GM12878 (cell line): ENCODE results near the gene TXNRD1. TPM values are rescaled to one million over a fixed set of nuclear protein-coding genes. Genes with fewer than 3 reads are reported as not detected.
A peak's percentile ranks its signal among the peaks of the same experiment; 100 is the strongest.

Source experiments
- ATAC-seq: fragments of 200-7000 bp; cut with Tn5 transposase; 3 replicates; pipeline ENCODE4 v1.9.1; 2020; ENCODE audit warnings: mild to moderate bottlenecking, moderate library complexity
- BruUV-seq: library from RNA; stranded (reverse); fragments of 400-500 nt; replicated peaks from 2 replicates; lab custom pipeline; 2021; lab: Mats Ljungman, UMichigan
- CTCF ChIA-PET: fragments of 300-600 bp; sonication (Branson Sonifier 250); formaldehyde crosslinking; extraction: SDS; loops from one replicate; lab custom pipeline; 2021; ENCODE audit warnings: inconsistent platforms; lab: Yijun Ruan, JAX
- POLR2A ChIA-PET: fragments of 350-600 bp; formaldehyde crosslinking; extraction: SDS; loops from one replicate; lab custom pipeline; 2021; ENCODE audit warnings: inconsistent platforms; lab: Charles Lee
- RAD21 ChIA-PET: fragments of 300-600 bp; sonication (Branson Sonifier 250); formaldehyde crosslinking; loops from one replicate; lab custom pipeline; 2023; ENCODE audit warnings: antibody characterized with exemption; ENCODE audit not compliant: unreplicated experiment; lab: Charles Lee
- SMC1A ChIA-PET: fragments of 300-600 bp; sonication (Branson Sonifier 250); formaldehyde crosslinking; loops from one replicate; lab custom pipeline; 2023; ENCODE audit not compliant: unreplicated experiment, uncharacterized antibody; lab: Charles Lee
- DNase-seq: peaks from one replicate; pipeline ENCODE4 v3.0.0-alpha.2; 2011; ENCODE audit warnings: low read depth, low spot score
- FAIRE-seq: peaks from 3 replicates; lab custom pipeline; 2011; peaks lifted over from hg19 to GRCh38; lab: Jason Lieb, UNC
- H2AFZ ChIP-seq: 2 replicates; pipeline ENCODE4 v1.6.0; 2011; ENCODE audit warnings: low read depth, low read length, control low read depth; ENCODE audit not compliant: control insufficient read depth
- H3K27ac ChIP-seq: 2 replicates; pipeline ENCODE4 v1.5.1; 2011; ENCODE audit warnings: control low read depth; ENCODE audit not compliant: control insufficient read depth, insufficient read depth
- H3K27me3 ChIP-seq, 2 experiments: replicated peaks in 1 of 2; 2 replicates each; pipeline versions ENCODE4 v1.6.0 to v1.6.1; 2011; ENCODE audit warnings: low read length in 1 of 2; ENCODE audit not compliant: control insufficient read depth in 2 of 2, insufficient read depth in 2 of 2
- H3K36me3 ChIP-seq, 2 experiments: 2 replicates each; pipeline ENCODE4 v1.5.1; 2011; ENCODE audit warnings: low read length in 1 of 2; ENCODE audit not compliant: control insufficient read depth in 2 of 2, insufficient read depth in 2 of 2
- H3K4me1 ChIP-seq: 2 replicates; pipeline ENCODE4 v1.6.1; 2011; ENCODE audit warnings: mild to moderate bottlenecking, low read length, moderate library complexity, mixed read lengths; ENCODE audit not compliant: control insufficient read depth, insufficient read depth
- H3K4me2 ChIP-seq: 2 replicates; pipeline ENCODE4 v1.6.0; 2011; ENCODE audit warnings: control low read depth; ENCODE audit not compliant: control insufficient read depth, insufficient read depth
- H3K4me3 ChIP-seq: fragments of 200-600 bp; sonication (generic); 2 replicates; pipeline ENCODE4 v1.5.1; 2016
- H3K79me2 ChIP-seq: 2 replicates; pipeline ENCODE4 v1.6.0; 2011; ENCODE audit warnings: low read length; ENCODE audit not compliant: control insufficient read depth, insufficient read depth
- H3K9ac ChIP-seq: 2 replicates; pipeline ENCODE4 v1.8.0; 2011; ENCODE audit warnings: low read length, control low read depth, mixed read lengths; ENCODE audit not compliant: control insufficient read depth, insufficient read depth
- H3K9me3 ChIP-seq: replicated peaks from 3 replicates; pipeline ENCODE4 v1.5.1; 2011; ENCODE audit warnings: mild to moderate bottlenecking, low read length; ENCODE audit not compliant: control insufficient read depth, insufficient read depth
- H4K20me1 ChIP-seq: 2 replicates; pipeline ENCODE4 v1.6.0; 2011; ENCODE audit not compliant: control insufficient read depth, insufficient read depth
- ASH2L ChIP-seq: fragments of 300-600, 200-600 bp; sonication (generic); IDR thresholded peaks from 2 replicates; pipeline ENCODE4 v1.6.1; 2017; ENCODE audit warnings: low read depth, mild to moderate bottlenecking, borderline replicate concordance
- CBX3 ChIP-seq: fragments of 200-600 bp; sonication (generic); IDR thresholded peaks from 2 replicates; pipeline ENCODE4 v1.6.1; 2016; ENCODE audit warnings: low read depth, borderline replicate concordance
- DPF2 ChIP-seq: fragments of 450-650 bp; IDR thresholded peaks from 2 replicates; pipeline ENCODE4 v1.6.1; 2017; ENCODE audit warnings: mild to moderate bottlenecking
- FOXM1 ChIP-seq: IDR thresholded peaks from 2 replicates; pipeline ENCODE4 v1.6.1; 2012; ENCODE audit warnings: low read depth, mild to moderate bottlenecking, inconsistent platforms, low read length, moderate library complexity
- IRF4 ChIP-seq: IDR thresholded peaks from 2 replicates; pipeline ENCODE4 v1.6.1; 2011; ENCODE audit warnings: low read depth, low read length
- KLF5 ChIP-seq: fragments of 450-650 bp; IDR thresholded peaks from 2 replicates; pipeline ENCODE4 v1.6.1; 2014; ENCODE audit warnings: mild to moderate bottlenecking; ENCODE audit not compliant: partially characterized antibody
- LARP7 ChIP-seq: fragments of 450-650 bp; IDR thresholded peaks from 2 replicates; pipeline ENCODE4 v1.6.1; 2017; ENCODE audit warnings: mild to moderate bottlenecking
- MYC ChIP-seq: IDR thresholded peaks from 2 replicates; pipeline ENCODE4 v1.6.1; 2011; ENCODE audit warnings: mild to moderate bottlenecking, low read length, moderate library complexity, inconsistent platforms; ENCODE audit not compliant: insufficient read depth, insufficient replicate concordance, insufficient read length, severe bottlenecking
- NR2F1 ChIP-seq: fragments of 450-650 bp; conservative IDR thresholded peaks from 2 replicates; pipeline ENCODE4 v1.6.1; 2017; ENCODE audit warnings: mild to moderate bottlenecking
- TCF12 ChIP-seq: IDR thresholded peaks from 2 replicates; pipeline ENCODE4 v1.6.1; 2011; ENCODE audit warnings: low read depth, mild to moderate bottlenecking, low read length
- ZNF24 ChIP-seq: fragments of 450-650 bp; IDR thresholded peaks from 2 replicates; pipeline ENCODE4 v1.6.1; 2017; ENCODE audit warnings: antibody characterized with exemption, mild to moderate bottlenecking
- ZSCAN29 ChIP-seq: fragments of 450-650 bp; IDR thresholded peaks from 2 replicates; pipeline ENCODE4 v1.6.1; 2017; ENCODE audit warnings: mild to moderate bottlenecking, moderate library complexity
- WGBS: methylation state at CpG from one replicate; pipeline ENCODE4 v1.1.6; 2016; ENCODE audit warnings: low lambda C conversion rate; ENCODE audit not compliant: insufficient replicate concordance, insufficient coverage; ENCODE audit errors: missing lambda C conversion rate; 5-methylcytosine and 5-hydroxymethylcytosine counted together
- in situ Hi-C: fragments of 300-500 bp; cut with MboI; formaldehyde crosslinking; loops from 9 replicates; pipeline ENCODE4 v1.14.3; 2018; ENCODE audit warnings: mixed read lengths
- intact Hi-C: fragments of 100-400 bp; cut with micrococcal nuclease; formaldehyde crosslinking; loops from one replicate; pipeline ENCODE4 v1.14.2; 2022; ENCODE audit not compliant: unreplicated experiment
- polyA plus RNA-seq, 11 experiments: library from polyadenylated mRNA; depleted of rRNA in 4 of 11; unstranded in 6 of 11; stranded (reverse) in 5 of 11; fragments of >200 nt; fragmentation: Nextera tagmentation in 4 of 11; fragmentation: Illumina TruSeq in 1 of 11; extraction: Ambion mirVana in 4 of 11; extraction: Trizol in 1 of 11; gene quantifications; 1 replicate in 1 of 11; 2 replicates in 10 of 11; pipeline versions ENCODE4 v1.2.1 to v1.2.3, GENCODE V29; 2011 to 2016; ENCODE audit warnings: inconsistent platforms in 2 of 11, missing spikeins in 2 of 11, low read depth in 1 of 11
- total RNA-seq, 4 experiments: library from RNA; depleted of rRNA in 3 of 4; stranded (reverse); fragments of >200 nt in 3 of 4; fragmentation: Illumina TruSeq in 1 of 4; extraction: Trizol in 1 of 4; gene quantifications; 2 replicates each; pipeline versions ENCODE4 v1.2.1 to v1.2.3, GENCODE V29; 2013 to 2021
- TF ChIP-seq, protein P1 (sequence below): fragments of 450-650 bp; IDR thresholded peaks from 2 replicates; pipeline ENCODE4 v1.6.1; 2017; ENCODE audit warnings: mild to moderate bottlenecking, moderate library complexity
- TF ChIP-seq, protein P2 (sequence below): fragments of 450-650 bp; formaldehyde crosslinking; IDR thresholded peaks from 2 replicates; pipeline ENCODE4 v1.4.0; 2020; ENCODE audit warnings: mild to moderate bottlenecking, moderate library complexity
- TF ChIP-seq, protein P3 (sequence below): IDR thresholded peaks from 2 replicates; pipeline ENCODE4 v1.6.1; 2011; ENCODE audit warnings: low read depth, low read length, improper control_type of control experiment, borderline replicate concordance

Gene TXNRD1
- total and polyA plus RNA-seq, 10 of the 15 experiments (the other 5 are each of a cell fraction or from before 2014, with no cell fraction given): 52.6 to 84.6 (median 67.8) TPM

DNA sequence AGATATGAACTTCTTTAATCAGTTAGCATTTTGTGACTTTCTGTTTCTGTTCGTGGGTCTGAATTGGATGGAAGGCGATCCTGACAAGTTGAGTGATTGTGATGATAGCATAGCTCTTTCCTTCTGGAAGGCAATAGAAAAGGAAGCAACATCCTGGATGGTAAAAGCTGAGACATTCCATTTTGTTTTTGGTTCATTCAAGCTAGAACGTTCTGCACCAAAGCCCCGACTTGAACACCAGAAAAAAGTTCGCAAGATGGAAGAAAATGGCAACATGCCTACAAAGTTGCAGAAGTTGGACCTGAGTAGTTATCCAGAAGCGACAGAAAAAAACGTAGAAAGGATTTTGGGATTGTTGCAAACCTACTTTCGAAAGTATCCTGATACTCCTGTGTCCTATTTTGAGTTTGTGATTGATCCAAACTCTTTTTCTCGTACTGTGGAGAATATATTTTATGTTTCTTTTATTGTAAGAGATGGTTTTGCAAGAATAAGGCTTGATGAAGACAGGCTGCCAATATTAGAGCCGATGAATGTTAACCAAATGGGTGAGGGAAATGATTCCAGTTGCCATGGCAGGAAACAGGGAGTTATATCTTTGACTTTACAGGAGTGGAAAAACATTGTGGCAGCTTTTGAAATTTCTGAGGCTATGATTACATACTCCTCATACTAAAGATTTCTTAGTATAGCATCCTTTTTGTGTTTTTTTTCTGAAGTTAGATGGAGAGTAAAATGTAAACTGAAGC, 88.9 kb downstream of the TXNRD1 start:
- peak overlapping the region; percentile 69 for H3K4me3 ChIP-seq
- ChIA-PET SMC1A (interaction anchor here (0.6 to 4.3 kb wide), 5 partner anchors 9 to 54 kb away, joined by 3 to 33 read pairs (median 5); no protein-coding TSS in a partner anchor), RAD21 (interaction anchor here (3.7 kb wide), 1 partner anchor 17 kb away, joined by 33 read pairs; no protein-coding TSS in a partner anchor), POLR2A (interaction anchor here (1.0 to 3.8 kb wide), 3 partner anchors 12 to 28 kb away, joined by 4 to 42 read pairs (median 8); no protein-coding TSS in a partner anchor), CTCF (interaction anchor here (0.7 to 3.5 kb wide), 4 partner anchors 9 to 331 kb away, joined by 3 to 22 read pairs (median 3); no protein-coding TSS in a partner anchor)
- intact Hi-C loops: no loop called here
- peak overlapping the region; percentile 66 for H3K27ac ChIP-seq
- no peaks in the 10 kb centered on the region for H4K20me1 ChIP-seq
- H3K4me1 ChIP-seq: peaks cover 9% of the 10 kb centered on the region
- no peak overlapping the region for H2AFZ ChIP-seq
- in situ Hi-C loops: no loop called here
- H3K9ac ChIP-seq: peak overlapping the region; percentile 57
- 97% methylated on average over 10 of the region's 10 CpGs for WGBS
- BruUV-seq: no TSS peak
- ATAC-seq (no peak), DNase-seq (no peak), FAIRE-seq (no peak)
- H3K27me3 ChIP-seq: no peaks in the 10 kb centered on the region
- H3K4me2 ChIP-seq: peak overlapping the region; percentile 95
- H3K9me3 ChIP-seq: no peaks in the 10 kb centered on the region; the same call in 2 of the 3 replicates
- H3K36me3 ChIP-seq: 0 out of 4 replicates have a peak, but pooled peaks cover 0 to 8% of the 10 kb centered on the region in 2 experiments
- H3K79me2 ChIP-seq: peaks cover 64% of the 10 kb centered on the region
- TF ChIP-seq, protein P1, sequence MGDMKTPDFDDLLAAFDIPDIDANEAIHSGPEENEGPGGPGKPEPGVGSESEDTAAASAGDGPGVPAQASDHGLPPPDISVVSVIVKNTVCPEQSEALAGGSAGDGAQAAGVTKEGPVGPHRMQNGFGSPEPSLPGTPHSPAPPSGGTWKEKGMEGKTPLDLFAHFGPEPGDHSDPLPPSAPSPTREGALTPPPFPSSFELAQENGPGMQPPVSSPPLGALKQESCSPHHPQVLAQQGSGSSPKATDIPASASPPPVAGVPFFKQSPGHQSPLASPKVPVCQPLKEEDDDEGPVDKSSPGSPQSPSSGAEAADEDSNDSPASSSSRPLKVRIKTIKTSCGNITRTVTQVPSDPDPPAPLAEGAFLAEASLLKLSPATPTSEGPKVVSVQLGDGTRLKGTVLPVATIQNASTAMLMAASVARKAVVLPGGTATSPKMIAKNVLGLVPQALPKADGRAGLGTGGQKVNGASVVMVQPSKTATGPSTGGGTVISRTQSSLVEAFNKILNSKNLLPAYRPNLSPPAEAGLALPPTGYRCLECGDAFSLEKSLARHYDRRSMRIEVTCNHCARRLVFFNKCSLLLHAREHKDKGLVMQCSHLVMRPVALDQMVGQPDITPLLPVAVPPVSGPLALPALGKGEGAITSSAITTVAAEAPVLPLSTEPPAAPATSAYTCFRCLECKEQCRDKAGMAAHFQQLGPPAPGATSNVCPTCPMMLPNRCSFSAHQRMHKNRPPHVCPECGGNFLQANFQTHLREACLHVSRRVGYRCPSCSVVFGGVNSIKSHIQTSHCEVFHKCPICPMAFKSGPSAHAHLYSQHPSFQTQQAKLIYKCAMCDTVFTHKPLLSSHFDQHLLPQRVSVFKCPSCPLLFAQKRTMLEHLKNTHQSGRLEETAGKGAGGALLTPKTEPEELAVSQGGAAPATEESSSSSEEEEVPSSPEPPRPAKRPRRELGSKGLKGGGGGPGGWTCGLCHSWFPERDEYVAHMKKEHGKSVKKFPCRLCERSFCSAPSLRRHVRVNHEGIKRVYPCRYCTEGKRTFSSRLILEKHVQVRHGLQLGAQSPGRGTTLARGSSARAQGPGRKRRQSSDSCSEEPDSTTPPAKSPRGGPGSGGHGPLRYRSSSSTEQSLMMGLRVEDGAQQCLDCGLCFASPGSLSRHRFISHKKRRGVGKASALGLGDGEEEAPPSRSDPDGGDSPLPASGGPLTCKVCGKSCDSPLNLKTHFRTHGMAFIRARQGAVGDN: no peak
- no peak for TF ChIP-seq ZNF24
- TF ChIP-seq IRF4: no peak
- TF ChIP-seq DPF2: no peak
- TF ChIP-seq FOXM1: peak; percentile 7; the same call in 1 of the 2 replicates
- no peak for TF ChIP-seq KLF5
- no peak for TF ChIP-seq ASH2L
- TF ChIP-seq LARP7: 0 out of 2 replicates have a peak, but pooled peaks have one; percentile 7
- TF ChIP-seq TCF12: no peak
- no peak for TF ChIP-seq ZSCAN29
- TF ChIP-seq NR2F1: no peak
- no peak for TF ChIP-seq MYC
- no peak for TF ChIP-seq CBX3
- TF ChIP-seq, protein P2, sequence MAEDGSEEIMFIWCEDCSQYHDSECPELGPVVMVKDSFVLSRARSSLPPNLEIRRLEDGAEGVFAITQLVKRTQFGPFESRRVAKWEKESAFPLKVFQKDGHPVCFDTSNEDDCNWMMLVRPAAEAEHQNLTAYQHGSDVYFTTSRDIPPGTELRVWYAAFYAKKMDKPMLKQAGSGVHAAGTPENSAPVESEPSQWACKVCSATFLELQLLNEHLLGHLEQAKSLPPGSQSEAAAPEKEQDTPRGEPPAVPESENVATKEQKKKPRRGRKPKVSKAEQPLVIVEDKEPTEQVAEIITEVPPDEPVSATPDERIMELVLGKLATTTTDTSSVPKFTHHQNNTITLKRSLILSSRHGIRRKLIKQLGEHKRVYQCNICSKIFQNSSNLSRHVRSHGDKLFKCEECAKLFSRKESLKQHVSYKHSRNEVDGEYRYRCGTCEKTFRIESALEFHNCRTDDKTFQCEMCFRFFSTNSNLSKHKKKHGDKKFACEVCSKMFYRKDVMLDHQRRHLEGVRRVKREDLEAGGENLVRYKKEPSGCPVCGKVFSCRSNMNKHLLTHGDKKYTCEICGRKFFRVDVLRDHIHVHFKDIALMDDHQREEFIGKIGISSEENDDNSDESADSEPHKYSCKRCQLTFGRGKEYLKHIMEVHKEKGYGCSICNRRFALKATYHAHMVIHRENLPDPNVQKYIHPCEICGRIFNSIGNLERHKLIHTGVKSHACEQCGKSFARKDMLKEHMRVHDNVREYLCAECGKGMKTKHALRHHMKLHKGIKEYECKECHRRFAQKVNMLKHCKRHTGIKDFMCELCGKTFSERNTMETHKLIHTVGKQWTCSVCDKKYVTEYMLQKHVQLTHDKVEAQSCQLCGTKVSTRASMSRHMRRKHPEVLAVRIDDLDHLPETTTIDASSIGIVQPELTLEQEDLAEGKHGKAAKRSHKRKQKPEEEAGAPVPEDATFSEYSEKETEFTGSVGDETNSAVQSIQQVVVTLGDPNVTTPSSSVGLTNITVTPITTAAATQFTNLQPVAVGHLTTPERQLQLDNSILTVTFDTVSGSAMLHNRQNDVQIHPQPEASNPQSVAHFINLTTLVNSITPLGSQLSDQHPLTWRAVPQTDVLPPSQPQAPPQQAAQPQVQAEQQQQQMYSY (CRISPR knock-in tag): no peak
- TF ChIP-seq, protein P3, sequence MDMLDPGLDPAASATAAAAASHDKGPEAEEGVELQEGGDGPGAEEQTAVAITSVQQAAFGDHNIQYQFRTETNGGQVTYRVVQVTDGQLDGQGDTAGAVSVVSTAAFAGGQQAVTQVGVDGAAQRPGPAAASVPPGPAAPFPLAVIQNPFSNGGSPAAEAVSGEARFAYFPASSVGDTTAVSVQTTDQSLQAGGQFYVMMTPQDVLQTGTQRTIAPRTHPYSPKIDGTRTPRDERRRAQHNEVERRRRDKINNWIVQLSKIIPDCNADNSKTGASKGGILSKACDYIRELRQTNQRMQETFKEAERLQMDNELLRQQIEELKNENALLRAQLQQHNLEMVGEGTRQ: no peak
